Breast epithelium (tissue), 3 donors: Measurements from ENCODE around the gene MRPS15.

Experiments used
- POLR2A ChIP-seq: fragments of 450-650 bp; IDR thresholded peaks from one replicate; pipeline ENCODE4 v1.6.1; 2016; ENCODE audit warnings: antibody characterized with exemption, mild to moderate bottlenecking, moderate library complexity
- POLR2AphosphoS5 ChIP-seq, 3 donors: sonication (generic); formaldehyde crosslinking; IDR thresholded peaks; one replicate each; pipeline ENCODE4 v1.6.1; 2017; ENCODE audit warnings: antibody characterized with exemption in 3 of 3
- TF ChIP-seq, protein P1 (sequence below), 3 donors: fragments of 450-650 bp; IDR thresholded peaks; one replicate each; pipeline ENCODE4 v1.5.1; 2016 to 2017; ENCODE audit warnings: antibody characterized with exemption in 3 of 3, mild to moderate bottlenecking in 3 of 3, moderate library complexity in 3 of 3

DNA sequence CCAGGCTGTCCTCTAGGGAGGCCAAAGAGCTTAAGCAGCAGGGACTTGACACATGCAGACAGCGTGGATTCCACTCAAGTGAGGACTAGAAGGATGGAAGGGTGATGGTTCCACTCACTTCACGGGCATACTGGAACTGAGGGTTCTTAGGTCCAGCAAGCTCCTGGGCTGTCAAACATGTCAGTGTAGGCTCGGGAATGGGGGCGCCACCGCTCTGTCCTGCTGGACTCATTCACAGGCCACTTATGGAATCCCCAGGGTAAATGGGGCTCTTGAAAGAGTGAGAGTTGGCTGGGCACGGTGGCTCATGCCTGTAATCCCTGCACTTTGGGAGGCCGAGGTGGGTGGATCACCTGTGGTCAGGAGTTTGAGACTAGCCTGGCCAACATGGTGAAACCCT, 46.2 kb upstream of the MRPS15 start:
- TF ChIP-seq, protein P1, sequence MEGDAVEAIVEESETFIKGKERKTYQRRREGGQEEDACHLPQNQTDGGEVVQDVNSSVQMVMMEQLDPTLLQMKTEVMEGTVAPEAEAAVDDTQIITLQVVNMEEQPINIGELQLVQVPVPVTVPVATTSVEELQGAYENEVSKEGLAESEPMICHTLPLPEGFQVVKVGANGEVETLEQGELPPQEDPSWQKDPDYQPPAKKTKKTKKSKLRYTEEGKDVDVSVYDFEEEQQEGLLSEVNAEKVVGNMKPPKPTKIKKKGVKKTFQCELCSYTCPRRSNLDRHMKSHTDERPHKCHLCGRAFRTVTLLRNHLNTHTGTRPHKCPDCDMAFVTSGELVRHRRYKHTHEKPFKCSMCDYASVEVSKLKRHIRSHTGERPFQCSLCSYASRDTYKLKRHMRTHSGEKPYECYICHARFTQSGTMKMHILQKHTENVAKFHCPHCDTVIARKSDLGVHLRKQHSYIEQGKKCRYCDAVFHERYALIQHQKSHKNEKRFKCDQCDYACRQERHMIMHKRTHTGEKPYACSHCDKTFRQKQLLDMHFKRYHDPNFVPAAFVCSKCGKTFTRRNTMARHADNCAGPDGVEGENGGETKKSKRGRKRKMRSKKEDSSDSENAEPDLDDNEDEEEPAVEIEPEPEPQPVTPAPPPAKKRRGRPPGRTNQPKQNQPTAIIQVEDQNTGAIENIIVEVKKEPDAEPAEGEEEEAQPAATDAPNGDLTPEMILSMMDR (IDR thresholded peaks at IDR 0.05) = no peak
- no peak for TF ChIP-seq POLR2A
- no peak for TF ChIP-seq POLR2AphosphoS5 (IDR thresholded peaks at IDR 0.05)
